Measurements from ENCODE around the gene SYNE1.
"Not testable (repeated sequence)": the region's sequence is repeated elsewhere in the genome, so short reads cannot be mapped to it uniquely, and the experiment has no call there.

The SYNE1 gene, protein sequence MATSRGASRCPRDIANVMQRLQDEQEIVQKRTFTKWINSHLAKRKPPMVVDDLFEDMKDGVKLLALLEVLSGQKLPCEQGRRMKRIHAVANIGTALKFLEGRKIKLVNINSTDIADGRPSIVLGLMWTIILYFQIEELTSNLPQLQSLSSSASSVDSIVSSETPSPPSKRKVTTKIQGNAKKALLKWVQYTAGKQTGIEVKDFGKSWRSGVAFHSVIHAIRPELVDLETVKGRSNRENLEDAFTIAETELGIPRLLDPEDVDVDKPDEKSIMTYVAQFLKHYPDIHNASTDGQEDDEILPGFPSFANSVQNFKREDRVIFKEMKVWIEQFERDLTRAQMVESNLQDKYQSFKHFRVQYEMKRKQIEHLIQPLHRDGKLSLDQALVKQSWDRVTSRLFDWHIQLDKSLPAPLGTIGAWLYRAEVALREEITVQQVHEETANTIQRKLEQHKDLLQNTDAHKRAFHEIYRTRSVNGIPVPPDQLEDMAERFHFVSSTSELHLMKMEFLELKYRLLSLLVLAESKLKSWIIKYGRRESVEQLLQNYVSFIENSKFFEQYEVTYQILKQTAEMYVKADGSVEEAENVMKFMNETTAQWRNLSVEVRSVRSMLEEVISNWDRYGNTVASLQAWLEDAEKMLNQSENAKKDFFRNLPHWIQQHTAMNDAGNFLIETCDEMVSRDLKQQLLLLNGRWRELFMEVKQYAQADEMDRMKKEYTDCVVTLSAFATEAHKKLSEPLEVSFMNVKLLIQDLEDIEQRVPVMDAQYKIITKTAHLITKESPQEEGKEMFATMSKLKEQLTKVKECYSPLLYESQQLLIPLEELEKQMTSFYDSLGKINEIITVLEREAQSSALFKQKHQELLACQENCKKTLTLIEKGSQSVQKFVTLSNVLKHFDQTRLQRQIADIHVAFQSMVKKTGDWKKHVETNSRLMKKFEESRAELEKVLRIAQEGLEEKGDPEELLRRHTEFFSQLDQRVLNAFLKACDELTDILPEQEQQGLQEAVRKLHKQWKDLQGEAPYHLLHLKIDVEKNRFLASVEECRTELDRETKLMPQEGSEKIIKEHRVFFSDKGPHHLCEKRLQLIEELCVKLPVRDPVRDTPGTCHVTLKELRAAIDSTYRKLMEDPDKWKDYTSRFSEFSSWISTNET (N-terminal part only)

DNA sequence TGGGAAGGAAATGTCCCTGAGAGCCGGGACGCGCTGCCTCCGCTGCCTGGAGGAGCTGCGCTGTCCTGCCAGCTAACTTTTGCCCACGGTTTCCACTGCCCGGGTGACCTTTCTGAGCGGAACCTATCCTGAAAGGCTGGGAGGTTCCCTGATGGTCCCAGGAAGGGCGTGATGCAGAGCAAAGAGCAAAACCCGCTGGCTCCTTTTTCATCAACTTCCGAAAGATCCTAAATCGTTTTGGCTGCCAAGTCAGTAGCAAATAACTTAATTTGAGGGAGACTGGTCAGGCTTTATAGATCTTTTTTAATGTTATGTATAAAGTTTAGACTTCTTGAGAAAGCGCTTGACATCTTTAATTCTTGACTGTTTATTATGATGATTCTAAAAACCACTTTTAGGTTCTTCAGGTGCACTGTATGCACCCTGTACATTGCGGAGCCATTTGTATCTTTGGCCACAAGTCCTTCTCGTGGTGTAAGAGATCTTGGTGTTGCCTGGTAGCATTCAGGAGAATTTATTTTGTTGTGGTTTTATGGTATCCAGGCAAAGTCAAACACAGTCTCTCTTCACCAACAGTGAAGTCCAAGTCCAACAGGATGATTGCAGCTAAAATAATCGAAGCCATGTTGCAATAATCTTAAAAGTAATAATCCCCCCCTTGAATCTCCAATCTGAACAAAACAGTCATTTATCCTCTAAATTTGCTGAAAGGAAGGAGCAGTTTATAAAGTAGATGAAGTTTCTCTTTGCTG lies at the start of gene SYNE1:
SYNE1 (minus strand) TSS at position 67 of the 752 bp plus-strand sequence. CDS start 9,031 bp downstream, outside the sequence.
- no peak for DNase-seq

DNA sequence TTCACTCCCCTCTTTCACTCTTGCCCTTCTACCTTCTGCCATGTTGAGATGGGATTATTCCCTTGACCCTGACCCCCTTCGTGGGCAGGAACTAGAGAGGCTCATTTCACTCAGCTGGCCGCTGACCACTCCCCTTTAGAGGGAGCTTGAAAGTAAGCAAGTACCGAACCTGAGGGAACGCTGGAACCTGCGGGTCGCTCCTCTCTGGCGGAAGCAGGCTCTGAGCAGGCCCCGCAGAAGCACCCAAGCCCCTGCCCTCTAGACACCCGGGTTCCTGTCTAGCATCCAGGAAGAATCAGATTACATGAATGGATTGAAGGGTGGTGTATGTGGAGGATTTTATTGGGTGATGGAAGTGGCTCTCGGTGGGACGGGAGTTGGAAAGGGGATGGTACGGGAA lies 48.7 kb upstream of the SYNE1 start:
- no peak for DNase-seq

DNA sequence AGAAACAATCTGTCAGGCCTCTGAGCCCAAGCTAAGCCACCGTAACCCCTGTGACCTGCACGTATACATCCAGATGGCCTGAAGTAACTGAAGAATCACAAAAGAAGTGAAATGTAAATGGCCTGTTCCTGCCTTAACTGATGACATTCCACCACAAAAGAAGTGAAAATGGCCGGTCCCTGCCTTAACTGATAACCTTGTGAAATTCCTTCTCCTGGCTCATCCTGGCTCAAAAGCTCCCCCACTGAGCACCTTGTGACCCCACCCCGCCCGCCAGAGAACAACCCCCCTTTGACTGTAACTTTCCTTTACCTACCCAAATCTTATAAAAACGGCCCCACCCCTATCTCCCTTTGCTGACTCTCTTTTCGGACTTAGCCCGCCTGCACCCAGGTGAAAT lies 45.8 kb upstream of the SYNE1 start:
- not testable (repeated sequence) for DNase-seq

DNA sequence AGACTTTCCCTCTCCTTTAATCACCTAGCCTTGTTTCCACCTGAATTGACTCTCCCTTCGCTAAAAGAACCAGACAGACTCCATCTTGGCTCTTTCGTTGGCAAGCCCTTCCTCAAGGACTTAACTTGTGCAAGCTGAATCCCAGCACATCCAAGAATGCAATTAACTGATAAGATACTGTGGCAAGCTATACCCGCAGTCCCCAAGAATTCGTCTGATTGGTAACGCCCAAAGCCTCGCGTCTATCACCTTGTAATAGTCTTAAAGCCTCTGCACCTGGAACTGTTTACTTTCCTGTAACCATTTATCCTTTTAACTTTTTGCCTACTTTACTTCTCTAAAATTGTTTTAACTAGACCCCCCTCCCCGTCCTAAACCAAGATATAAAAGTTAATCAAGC lies 45.0 kb upstream of the SYNE1 start:
- no peak for DNase-seq

DNA sequence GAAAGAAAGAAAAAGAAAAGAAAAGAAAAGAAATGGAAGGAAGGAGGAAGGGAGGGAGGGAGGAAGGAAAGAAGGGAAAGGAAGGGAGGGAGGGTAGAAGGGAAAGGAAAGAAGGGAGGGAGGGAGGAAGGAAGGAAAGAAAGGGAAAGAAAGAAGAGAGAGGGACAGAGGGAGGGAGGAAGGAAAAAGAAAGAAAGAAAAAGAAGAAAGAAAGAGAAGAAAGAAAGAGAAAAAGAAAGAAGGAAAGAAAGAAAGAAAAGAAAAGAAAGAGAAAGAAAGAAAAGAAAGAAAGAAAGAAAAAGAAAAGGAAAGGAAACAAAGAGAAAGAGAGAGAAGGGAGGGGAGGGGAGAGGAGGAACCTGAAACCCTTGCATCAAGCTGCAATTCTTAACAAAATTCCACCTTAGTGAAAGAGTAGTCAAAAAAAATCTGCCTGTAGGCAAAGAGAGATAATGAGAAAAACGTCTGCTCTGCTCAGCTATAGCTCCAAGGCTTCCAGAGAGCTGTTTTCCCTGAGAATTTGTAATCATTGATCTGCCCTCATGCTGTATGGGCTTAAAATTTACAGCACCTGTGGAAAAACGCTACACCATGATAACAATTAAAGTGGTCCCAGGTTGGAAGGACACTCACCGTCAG lies 43.8 kb upstream of the SYNE1 start:
- no peak for DNase-seq

DNA sequence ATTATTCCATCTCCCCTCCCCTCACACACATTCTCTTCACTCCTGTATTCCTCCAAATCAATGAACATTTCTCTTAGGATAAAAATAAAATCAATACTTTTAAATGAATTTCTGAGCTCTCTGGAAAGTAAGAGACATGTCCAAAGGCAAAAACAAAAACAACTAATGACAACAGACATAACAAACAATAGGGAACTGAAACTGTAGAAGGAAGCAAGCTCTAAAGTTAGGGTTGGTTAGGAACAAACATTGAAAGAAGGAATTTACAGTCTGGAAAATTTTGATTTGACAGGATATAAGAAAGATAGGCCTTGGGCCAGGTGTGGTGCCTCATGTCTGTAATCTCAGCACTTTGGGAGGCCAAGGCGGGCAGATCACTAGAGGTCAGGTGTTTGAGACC lies 43.0 kb upstream of the SYNE1 start:
- DNase-seq, result no peak

DNA sequence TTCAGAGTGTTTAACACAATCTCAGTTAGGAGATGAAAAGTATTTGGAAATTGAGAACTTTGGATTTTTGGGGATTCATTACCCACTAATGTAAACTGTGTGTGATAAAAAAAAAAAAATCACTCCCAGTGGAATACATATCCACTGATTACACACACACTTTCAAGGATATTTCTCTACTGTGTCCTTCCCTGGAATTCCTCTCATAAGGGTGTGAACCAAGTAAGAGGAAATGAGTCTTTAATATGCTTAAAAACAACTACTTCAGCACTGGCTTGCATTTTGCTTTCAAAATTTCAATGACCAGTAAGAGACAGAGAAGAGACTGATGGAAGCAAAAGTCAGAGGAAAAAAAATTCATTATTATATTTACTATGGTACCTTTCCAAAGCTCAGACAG lies 36.1 kb upstream of the SYNE1 start:
- DNase-seq, result no peak

DNA sequence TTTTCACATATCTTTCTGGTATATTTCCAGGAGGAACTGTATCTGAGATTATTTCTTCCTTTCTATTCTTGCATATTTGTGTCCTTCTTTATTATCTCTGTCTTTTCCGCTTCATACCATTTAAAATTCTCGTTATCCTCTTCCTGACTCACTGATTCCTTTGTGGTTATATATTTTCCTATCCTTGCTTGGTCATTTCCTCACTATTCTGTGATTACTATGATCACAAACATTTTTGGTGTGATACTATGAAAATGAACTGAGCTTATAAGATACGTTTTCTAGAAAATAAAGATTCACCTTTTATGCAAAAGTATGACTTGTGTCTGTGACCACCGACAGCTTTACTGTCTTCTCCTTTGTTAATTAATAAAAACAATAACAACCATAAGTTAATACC lies 34.0 kb upstream of the SYNE1 start:
- DNase-seq, result no peak

DNA sequence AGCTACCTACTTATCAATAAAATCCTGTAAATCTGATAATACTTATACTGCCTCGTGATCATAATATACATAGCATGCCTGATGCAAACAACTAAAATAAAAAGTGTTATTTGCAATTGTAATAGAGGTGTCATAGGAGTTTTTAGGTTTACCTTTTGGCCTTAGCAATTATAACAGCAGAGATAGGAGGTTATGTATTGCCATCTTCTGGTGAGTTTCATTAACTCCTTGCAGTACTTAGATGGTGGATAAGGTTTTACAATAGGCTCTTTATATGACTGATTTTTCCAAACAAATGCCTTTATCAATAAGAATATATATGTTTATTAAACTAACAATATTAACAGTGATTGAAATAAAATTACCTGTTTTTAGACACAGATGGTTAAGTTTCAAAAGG lies 32.7 kb upstream of the SYNE1 start:
- no peak for DNase-seq

DNA sequence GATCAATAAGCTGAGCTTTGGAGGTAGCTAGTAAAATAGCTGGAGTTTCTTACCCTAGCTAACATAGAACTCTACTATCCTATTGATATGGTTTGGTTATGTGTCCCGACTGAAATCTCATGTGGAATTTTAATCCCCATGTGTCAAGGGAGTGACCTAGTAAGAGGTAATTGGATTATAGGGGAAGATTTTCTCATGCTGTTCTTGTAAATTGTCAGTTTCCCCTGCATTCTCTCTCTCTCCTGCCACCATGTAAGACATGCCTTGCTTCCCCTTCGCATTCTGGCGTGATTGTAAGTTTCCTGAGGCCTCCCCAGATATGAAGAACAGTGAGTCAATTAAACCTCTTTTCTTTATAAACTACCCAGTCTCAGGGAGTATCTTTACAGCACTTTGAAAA lies 24.6 kb upstream of the SYNE1 start:
- no peak for DNase-seq

DNA sequence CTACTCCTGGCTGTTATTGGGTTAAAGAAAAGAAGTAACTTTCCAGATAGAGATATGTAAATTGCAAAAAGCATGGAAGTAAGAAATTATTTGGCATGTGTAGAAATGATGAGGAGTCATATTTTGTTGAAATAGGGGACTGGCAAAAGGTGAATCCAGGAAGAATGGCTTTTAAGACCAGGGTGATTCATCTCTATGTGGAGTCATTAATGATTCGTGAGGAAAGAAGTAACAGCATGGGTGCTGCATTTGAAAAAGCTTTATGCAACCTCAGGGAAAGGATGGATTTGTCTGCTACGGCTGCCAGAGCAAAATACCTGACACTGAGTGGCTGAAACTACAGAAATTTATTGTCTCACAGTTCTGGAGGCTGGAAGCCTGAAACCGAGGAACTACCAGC lies 14.8 kb upstream of the SYNE1 start:
- no peak for DNase-seq

DNA sequence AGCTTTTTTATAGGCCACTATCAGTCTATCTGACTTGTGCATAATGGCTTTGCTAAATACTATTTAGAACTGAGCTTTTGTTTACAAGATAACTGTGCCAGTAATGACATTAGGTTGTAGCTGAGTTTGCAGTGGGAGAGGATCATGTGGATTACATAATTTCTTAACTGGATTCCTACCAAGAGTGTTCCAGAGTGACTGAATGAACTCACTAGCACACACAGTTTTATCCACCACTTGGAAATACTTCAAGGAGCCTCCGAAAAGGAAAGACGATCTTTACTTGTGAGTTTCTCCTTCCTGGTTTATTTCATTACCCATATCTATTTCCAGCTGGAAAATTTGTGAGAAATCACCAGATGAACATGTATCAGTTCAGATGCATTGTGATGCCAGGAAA lies 10.9 kb upstream of the SYNE1 start:
- no peak for DNase-seq

DNA sequence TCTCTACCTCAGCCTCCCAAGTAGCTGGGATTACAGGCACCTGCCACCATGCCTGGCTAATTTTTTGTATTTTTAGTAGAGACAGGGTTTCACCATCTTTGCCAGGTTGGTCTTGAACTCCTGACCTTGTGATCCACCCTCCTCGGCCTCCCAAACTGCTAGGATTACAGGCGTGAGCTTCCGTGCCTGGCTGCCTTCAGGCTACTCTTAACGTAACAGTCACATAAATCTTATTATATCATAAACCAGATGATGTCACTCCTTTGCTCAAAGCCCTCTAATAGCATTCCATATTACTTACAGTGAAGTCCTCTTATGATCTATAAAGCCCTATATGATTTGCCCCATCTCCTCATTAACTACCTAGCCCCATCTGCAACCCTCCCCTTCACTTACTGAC lies 9.6 kb upstream of the SYNE1 start:
- DNase-seq, result not testable (repeated sequence)

DNA sequence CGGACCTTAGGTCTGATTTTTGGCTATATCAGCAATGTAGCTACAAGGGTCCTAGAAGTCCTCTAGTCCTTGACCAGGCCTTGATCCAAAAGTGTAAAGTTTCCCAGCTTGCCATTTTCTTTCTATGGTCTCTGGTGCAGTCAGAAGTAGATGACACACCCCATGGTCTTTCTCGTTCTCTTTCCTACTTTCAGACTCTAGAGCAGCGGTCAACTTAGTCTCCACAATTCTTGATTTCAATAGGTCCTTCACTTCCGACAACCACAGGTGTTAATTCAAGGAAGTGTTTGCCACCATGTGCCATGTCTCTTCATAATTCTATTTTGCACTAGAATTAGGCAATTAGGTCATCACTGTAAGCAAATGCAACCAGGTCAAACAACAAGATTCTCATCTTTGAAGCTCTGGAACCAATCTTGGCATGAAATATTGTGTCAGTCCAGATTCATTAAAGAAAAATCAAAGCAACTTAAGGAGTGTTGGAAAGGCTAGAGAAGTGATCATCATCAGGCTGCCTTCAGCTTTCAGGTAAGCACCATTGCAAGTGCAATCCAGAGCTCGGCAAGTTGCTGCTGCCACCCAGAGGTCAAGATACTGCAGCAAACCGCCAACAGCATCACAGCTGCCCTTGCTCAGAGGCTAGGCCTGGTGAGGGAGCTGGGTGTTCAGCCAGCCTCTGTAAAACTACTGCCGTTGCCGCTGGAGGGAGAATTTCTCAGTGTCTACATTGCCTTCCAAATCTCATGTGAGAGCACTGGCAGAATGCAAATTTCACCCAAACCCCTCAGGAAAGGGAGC lies 5.6 kb upstream of the SYNE1 start:
- peak; percentile 22 for DNase-seq

DNA sequence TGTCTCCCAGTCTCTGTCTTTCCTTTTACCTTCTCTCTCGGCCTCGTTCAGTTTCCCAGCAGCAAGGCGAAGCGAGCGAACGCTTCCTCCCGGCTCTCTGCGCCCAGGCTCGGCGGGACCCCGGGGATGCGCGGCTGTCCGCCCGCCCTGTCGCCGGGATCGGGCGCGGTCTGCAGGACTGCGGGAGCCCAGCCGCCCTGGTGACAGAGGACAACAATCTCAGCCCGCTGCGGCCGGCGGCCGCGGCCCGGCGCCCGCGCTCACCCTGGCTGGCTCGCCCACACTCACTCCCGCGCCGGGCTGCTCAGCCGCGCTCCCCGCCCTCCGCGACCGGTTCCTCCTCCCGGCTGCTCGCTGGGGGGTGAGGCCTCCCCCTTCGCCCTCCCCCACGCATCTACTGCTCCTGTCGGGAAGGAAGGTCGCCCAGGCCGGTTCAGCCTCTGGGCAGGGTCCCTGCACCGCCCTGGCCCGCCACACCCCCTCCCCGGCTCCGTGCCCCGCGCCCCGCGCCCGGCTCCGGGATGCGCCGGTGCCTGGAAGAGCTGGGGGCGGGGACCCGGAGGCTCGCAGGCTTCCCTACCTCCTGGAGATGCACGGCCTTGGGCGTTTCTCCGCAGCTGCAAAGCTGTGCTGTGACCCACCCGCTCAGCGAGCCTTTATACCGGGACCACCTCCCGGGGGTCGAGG lies 410 bp downstream of the SYNE1 start:
- DNase-seq, result no peak

DNA sequence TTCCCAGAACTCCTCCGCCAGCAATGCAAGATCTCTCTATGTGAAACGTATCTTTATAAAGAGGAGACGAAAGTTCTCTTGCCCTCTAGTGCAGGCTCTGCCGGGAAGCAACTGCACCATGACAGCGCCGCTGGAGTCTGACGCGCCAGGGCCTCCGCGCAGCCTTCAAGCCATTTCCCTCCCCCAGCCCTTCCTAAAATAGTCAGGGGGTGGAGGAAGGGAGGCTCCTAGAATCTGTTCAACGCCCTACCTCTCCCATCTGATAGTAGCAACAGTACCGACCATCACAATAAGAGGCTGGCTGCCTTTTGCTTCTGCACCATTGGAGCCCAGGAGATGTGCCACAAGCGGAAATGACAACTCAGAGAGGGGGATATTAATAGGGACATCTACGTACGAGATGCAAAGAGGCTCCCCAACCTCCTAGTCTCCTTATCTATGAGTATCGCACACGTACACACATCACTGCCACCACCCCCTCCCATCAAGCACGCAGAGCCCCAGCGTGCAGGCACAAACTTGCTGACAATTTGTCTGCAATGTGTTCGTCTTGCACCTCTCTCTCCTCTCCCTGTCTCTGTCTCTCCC lies 1.0 kb downstream of the SYNE1 start:
- DNase-seq, result no peak

DNA sequence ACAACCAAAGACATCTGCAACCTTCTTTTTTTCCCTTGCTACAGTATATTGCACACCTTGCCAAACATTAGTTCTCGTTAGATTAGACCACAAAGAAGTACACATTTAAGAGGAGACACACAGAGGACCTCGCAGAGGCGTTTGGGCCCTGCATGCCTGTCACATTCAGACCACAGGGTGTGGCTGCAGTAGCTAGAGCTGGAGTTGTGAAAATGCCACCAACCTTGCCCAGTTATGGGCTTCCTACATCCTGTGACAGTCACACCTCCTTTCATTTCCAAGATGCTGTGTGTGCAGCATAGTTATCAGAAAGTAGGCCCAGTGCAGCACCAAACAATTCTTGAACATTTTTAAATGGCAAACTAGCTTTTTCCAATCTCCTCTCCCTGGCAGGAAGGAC lies 2.4 kb downstream of the SYNE1 start:
- DNase-seq, result no peak

DNA sequence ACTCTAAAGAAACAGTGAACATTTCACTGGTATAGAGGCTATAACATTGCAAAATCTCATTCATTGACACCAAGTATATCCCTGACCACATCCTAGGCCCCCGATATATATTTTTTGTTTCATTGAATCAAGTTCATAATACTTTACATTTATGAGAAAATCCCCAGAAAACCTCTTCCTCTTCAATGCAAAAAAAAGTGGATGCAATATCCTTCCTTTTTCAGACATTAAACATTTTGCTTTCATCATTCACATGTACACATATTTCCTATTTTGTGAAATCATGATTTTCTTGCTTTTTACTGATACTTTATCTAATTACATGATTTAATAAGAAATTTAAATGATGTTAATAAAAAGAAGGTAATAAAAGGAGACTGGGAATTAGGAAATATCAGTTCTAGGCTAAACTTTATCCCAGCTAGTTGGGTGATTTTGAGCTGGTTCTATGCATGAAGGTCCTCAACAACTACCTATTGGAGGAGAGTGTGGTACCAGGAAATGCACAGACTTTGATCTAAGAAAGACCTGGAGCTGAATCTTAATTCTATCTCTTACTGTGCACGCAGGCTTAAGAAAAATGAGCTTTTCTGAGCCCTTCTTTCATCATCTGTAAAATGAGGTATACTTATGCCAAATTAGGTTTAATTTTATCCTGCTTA lies 4.9 kb downstream of the SYNE1 start:
- DNase-seq, result no peak

DNA sequence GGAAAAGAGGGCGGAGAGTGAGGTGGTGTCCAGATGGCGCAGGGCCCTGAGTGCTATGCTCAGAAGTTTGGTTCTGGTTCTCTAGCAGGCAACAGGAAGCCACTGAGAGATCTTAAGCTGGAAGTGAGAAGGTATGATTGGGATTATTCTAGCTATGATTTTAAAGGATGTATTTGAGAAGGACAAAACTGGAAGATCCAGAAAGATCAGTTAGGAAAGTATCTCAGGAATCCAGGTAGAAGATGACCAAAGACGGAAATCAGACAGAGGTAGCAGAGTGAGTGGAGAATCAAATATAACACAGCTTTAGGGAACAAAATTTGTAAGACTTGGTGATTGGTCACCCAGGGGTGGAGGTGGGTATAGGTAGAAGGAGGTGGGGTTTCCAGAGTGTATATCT lies 5.8 kb downstream of the SYNE1 start:
- DNase-seq, result no peak

DNA sequence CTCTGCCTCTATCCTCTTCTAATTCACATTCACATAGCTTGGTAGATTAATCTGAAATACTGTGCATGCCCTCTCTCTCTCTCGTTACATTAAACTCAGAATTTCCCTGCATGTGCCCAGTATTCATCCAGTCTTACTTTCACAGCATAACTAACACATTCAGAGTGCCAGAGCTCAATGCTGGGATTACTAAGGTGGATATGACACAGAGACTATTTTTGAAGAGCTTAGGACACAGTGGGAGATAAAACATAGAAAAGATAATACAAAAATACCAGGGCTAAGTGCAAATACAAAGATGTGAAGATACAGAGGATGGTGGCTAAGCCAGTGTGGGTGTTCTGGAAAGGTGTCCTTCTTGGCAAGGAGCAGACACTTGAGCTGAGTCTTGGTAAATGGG lies 6.3 kb downstream of the SYNE1 start:
- no peak for DNase-seq

Data from CD4-positive, alpha-beta T cell treated with Interleukin-17A for 4 hours (primary cell).